Measurements from ENCODE around the gene GCHFR.
A peak's percentile ranks its signal among the peaks of the same experiment; 100 is the strongest.

The GCHFR gene

DNA sequence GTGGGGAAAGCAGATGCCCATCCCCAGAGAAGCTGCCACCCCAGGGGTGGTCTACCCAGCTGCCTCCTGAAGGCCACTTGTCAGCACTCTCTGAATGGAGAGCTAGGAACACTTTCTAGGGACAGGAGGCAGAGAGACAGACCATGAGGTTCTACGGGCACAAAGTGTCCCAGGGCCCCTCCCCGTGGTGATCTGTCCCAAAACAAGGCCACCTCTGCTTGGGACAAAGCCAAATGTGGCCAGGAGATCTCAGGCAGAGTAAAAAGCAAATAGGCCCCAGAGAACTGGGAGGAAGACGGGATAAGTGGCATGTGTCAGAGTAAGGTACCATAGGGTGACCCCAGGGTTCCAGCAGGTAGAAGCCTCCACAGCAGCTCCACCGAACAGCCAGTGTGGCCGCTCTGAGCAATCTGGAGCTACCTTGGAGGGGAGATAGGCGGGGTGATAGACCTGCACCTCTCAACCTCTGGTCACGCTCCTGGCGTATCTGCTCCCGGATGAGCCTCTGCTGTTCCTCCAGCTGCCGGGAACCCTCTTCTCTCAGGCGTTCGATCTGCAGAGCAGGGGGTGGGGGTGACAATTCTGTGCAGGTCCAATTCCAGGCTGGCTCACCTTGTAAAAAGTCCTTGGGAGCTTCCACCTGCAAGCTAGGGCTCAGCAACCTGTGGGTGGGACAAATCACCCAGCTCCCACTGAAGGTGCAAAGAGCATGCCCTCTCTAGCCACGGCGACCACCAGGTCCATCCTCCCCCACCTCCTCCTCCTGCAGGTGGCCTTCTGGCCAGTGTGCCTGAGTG is 12.1 kb downstream of the GCHFR start:
- Histone ChIP-seq H3K36me3 (ENCODE audit: control insufficient read depth, insufficient read depth, low read length) (peaks cover 10% of the 10 kb centered on the region; the same call in 1 of the 2 replicates), H3K9me3 (ENCODE audit: control insufficient read depth, insufficient read depth, low read length) (no peaks in the 10 kb centered on the region), H3K27me3 (ENCODE audit: control insufficient read depth, insufficient read depth, low read length) (no peaks in the 10 kb centered on the region), H3K4me3 (ENCODE audit: low read length) (no peak overlapping the region), H3K4me1 (ENCODE audit: control insufficient read depth, insufficient read depth, low read length) (no peaks in the 10 kb centered on the region), H3K27ac (ENCODE audit: low read length) (no peak overlapping the region)
- no peak for DNase-seq (ENCODE audit: low read depth, low spot score)
- no CpG with 5 or more reads among the region's 14 CpGs for WGBS (ENCODE audit: insufficient coverage, insufficient read length)

DNA sequence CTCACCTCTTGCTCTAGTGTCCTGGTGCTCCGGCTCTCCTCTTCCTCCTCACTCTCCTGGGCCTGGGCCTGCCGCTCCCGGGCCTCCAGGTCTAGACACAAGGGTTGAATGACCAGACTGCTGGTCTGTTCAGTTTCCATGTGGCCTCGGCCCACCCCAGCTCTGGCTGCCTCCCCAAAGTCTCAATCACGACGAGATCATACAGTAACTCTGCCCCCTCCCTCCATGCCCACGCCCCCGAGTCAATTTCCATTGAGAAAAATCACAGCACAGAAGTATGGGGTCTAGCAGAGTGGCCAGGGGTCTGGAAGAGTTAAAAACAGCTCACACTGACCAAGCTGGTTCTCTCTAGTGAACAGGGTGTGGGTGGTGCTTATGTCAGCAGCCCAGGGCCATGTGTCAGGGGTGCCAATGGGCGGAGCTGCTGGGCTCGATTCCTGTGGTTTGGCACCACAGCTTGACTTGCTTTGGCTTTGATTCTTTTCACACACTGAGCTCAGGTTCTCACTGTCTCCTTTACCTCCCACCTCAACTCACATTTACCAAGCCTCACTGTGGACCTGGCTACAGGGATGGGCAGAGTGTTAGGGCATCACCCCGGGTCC is 12.8 kb downstream of the GCHFR start:
- Histone ChIP-seq H3K27ac (ENCODE audit: low read length) (no peak overlapping the region), H3K4me3 (ENCODE audit: low read length) (no peak overlapping the region), H3K4me1 (ENCODE audit: control insufficient read depth, insufficient read depth, low read length) (no peaks in the 10 kb centered on the region), H3K27me3 (ENCODE audit: control insufficient read depth, insufficient read depth, low read length) (no peaks in the 10 kb centered on the region), H3K36me3 (ENCODE audit: control insufficient read depth, insufficient read depth, low read length) (peaks cover 10% of the 10 kb centered on the region; the same call in 1 of the 2 replicates), H3K9me3 (ENCODE audit: control insufficient read depth, insufficient read depth, low read length) (no peaks in the 10 kb centered on the region)
- no peak for DNase-seq (ENCODE audit: low read depth, low spot score)
- WGBS (ENCODE audit: insufficient coverage, insufficient read length) = no CpG with 5 or more reads among the region's 11 CpGs

DNA sequence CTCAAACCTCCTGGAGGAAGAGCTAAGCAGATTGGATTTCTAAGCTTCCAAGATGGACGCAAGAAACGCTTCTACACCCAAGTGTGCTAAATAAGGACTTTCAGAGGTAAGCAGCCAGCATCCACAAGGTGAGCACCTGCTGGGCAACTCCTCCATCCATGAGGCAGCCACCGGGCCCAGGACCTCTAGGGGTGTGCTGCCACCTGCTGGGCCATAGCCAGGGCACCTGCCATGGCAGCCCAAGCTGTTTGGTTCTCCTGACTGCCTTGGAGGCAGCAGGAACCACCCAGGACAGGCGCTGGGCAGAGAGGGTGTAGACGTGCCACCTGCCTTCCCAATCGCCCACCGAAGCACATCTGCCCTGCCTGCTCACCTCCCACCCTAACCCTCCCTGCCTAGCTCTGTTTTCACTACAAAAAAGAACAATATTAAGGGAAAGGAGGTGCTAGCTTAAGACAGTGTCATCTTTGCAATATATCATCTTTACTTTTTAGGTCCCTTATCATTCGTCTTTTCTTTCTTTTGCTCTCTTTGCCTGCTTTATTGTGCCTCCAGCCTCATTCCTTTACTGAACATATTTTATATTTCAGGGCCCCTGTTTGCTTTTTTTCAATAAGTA is 18.9 kb downstream of the GCHFR start:
- Histone ChIP-seq H3K27me3 (ENCODE audit: control insufficient read depth, insufficient read depth, low read length) (no peaks in the 10 kb centered on the region), H3K4me3 (ENCODE audit: low read length) (no peak overlapping the region), H3K36me3 (ENCODE audit: control insufficient read depth, insufficient read depth, low read length) (no peaks in the 10 kb centered on the region), H3K4me1 (ENCODE audit: control insufficient read depth, insufficient read depth, low read length) (peaks cover 11% of the 10 kb centered on the region), H3K9me3 (ENCODE audit: control insufficient read depth, insufficient read depth, low read length) (no peaks in the 10 kb centered on the region), H3K27ac (ENCODE audit: low read length) (no peak overlapping the region)
- no peak for DNase-seq (ENCODE audit: low read depth, low spot score)
- no CpG with 5 or more reads among the region's 8 CpGs for WGBS (ENCODE audit: insufficient coverage, insufficient read length)

DNA sequence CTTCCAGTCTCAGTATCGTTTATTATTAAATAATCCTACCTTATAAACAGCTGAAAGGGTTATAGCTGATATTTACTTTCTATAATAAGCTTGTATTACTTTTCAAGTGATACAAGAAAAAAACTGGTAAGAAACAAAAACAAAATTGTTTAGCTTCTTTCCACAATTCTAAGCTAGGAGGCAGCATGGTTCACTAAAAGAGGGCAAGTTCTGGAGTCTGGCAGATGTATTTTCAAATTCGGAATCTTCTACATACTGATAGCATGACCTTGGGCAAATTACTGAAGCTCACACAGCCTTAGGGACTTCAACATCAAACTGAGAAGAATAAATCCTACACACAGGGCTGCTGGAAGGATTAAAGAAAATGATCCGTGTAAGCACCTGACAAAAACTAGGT is 21.3 kb downstream of the GCHFR start:
- Histone ChIP-seq H3K27ac (ENCODE audit: low read length) (no peak overlapping the region), H3K4me1 (ENCODE audit: control insufficient read depth, insufficient read depth, low read length) (peaks cover 19% of the 10 kb centered on the region), H3K9me3 (ENCODE audit: control insufficient read depth, insufficient read depth, low read length) (no peaks in the 10 kb centered on the region), H3K36me3 (ENCODE audit: control insufficient read depth, insufficient read depth, low read length) (no peaks in the 10 kb centered on the region), H3K4me3 (ENCODE audit: low read length) (no peak overlapping the region), H3K27me3 (ENCODE audit: control insufficient read depth, insufficient read depth, low read length) (no peaks in the 10 kb centered on the region)
- WGBS (ENCODE audit: insufficient coverage, insufficient read length) = no CpG with 5 or more reads among the region's 3 CpGs
- DNase-seq (ENCODE audit: low read depth, low spot score) = no peak

DNA sequence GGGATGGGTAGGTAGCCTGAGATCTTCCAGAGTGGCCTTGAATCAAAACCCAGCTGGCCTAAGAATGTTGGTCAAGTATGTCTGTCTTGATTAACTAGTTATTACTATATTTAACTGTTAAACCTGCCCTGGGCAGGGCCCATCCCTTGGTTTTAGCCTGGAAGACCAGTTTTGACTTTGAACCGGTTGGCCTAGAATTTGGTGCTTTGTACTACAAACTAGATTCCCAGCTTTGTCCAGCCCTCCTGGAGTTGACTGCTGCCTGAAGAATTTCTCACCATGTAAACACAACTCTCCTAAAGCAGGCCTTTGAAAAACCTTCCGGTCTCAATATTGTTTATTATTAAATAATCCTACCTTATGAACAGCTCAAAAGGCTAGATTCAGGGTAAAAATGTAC is 21.9 kb downstream of the GCHFR start:
- no peak for DNase-seq (ENCODE audit: low read depth, low spot score)
- Histone ChIP-seq H3K27me3 (ENCODE audit: control insufficient read depth, insufficient read depth, low read length) (no peaks in the 10 kb centered on the region), H3K36me3 (ENCODE audit: control insufficient read depth, insufficient read depth, low read length) (no peaks in the 10 kb centered on the region), H3K27ac (ENCODE audit: low read length) (no peak overlapping the region), H3K9me3 (ENCODE audit: control insufficient read depth, insufficient read depth, low read length) (no peaks in the 10 kb centered on the region), H3K4me3 (ENCODE audit: low read length) (no peak overlapping the region), H3K4me1 (ENCODE audit: control insufficient read depth, insufficient read depth, low read length) (peaks cover 19% of the 10 kb centered on the region)
- no CpG with 5 or more reads among the region's 2 CpGs for WGBS (ENCODE audit: insufficient coverage, insufficient read length)

DNA sequence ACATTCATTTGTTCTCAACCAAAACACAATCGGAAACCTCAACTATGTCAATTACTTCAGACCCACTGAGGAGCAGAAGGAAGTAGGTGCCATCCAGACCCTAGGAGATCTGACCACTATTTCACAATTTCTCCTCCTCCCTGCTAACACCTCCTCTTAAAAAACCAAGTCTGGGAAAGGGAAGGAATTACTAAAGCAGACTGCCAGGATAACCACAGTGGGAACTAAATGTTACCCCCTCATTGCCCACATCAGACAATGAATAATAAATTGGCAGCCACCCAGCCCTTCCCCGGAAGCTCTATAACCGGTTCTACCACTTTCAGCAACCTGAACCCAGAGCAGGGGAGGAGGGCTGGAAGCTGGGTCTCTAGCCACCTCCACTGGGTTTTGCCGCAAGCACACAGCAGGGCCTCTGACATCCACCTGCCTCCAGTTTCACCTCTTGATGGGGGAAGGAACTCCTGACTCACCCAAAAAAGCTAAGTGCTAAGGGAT is 23.5 kb downstream of the GCHFR start:
- H3K27me3 ChIP-seq (ENCODE audit: control insufficient read depth, insufficient read depth, low read length) = no peaks in the 10 kb centered on the region
- peak; percentile 78 for DNase-seq (ENCODE audit: low read depth, low spot score)
- no peak overlapping the region for H3K27ac ChIP-seq (ENCODE audit: low read length)
- no peak overlapping the region for H3K4me3 ChIP-seq (ENCODE audit: low read length)
- H3K4me1 ChIP-seq (ENCODE audit: control insufficient read depth, insufficient read depth, low read length) = peaks cover 19% of the 10 kb centered on the region
- H3K9me3 ChIP-seq (ENCODE audit: control insufficient read depth, insufficient read depth, low read length) = no peaks in the 10 kb centered on the region
- no peaks in the 10 kb centered on the region for H3K36me3 ChIP-seq (ENCODE audit: control insufficient read depth, insufficient read depth, low read length)
- no CpG with 5 or more reads among the region's 4 CpGs for WGBS (ENCODE audit: insufficient coverage, insufficient read length)

DNA sequence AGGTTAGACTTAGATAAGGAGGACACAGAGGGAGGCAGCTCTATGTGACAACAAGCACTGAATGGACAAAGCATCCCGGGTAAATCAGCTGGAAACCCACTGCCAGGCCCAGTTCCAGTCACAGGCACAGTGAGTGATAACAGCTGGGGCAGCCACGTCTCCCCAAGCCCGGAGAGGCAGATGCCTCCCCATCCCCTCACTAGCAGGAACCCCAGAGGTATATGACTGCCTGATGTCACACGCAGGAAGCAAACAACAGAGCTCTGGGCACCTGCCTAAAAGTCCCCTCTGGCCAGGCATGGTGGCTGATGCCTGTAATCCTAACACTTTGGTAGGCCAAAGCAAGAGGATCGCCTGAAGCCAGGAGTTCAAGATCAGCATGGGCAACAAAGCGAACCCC is 24.1 kb downstream of the GCHFR start:
- no peak overlapping the region for H3K4me3 ChIP-seq (ENCODE audit: low read length)
- no peaks in the 10 kb centered on the region for H3K36me3 ChIP-seq (ENCODE audit: control insufficient read depth, insufficient read depth, low read length)
- no peak for DNase-seq (ENCODE audit: low read depth, low spot score)
- H3K27me3 ChIP-seq (ENCODE audit: control insufficient read depth, insufficient read depth, low read length) = no peaks in the 10 kb centered on the region
- WGBS (ENCODE audit: insufficient coverage, insufficient read length) = no CpG with 5 or more reads among the region's 6 CpGs
- H3K9me3 ChIP-seq (ENCODE audit: control insufficient read depth, insufficient read depth, low read length) = no peaks in the 10 kb centered on the region
- peaks cover 17% of the 10 kb centered on the region for H3K4me1 ChIP-seq (ENCODE audit: control insufficient read depth, insufficient read depth, low read length)
- H3K27ac ChIP-seq (ENCODE audit: low read length) = no peak overlapping the region

DNA sequence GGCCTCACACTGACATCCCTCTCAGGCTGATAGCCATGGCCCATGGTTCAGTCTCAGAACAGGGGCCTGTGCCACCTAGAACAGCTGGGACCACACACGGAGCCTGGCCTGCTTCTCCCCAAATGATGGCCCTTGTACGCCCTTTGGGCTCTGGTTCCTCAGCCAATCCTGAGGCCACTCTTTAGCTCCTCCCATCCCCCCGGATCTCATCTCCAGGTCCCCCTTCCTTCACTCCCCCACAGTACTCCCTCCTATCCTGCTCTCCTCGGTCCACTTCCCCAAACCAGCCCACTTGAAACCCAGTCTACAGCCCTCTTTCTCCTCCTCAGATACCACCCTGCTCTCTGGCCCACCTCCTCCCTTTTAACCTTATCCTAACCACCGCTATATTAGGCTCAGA is 25.3 kb downstream of the GCHFR start:
- no peak overlapping the region for H3K27ac ChIP-seq (ENCODE audit: low read length)
- H3K4me1 ChIP-seq (ENCODE audit: control insufficient read depth, insufficient read depth, low read length) = peaks cover 17% of the 10 kb centered on the region
- H3K36me3 ChIP-seq (ENCODE audit: control insufficient read depth, insufficient read depth, low read length) = no peaks in the 10 kb centered on the region
- no peaks in the 10 kb centered on the region for H3K9me3 ChIP-seq (ENCODE audit: control insufficient read depth, insufficient read depth, low read length)
- DNase-seq (ENCODE audit: low read depth, low spot score) = no peak
- no peak overlapping the region for H3K4me3 ChIP-seq (ENCODE audit: low read length)
- H3K27me3 ChIP-seq (ENCODE audit: control insufficient read depth, insufficient read depth, low read length) = no peaks in the 10 kb centered on the region
- no CpG with 5 or more reads among the region's 5 CpGs for WGBS (ENCODE audit: insufficient coverage, insufficient read length)

DNA sequence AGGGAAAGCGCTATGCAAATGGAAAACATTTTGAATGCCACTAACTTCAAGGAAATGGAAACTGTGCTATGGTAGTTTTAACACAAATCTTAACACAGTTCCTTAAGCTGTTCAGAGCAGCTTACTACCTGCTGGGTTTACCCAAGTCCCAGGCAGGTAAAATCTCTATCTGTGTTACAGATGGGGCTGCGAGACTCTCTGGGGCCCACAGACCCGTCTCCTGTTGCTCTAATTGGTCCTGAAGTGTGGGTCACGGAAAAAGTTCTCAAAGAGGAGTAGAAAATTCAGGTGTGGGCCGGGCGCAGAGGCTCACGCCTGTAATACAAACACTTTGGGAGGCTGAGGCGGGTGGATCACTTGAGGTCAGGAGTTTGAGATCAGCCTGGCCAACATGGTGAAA is 26.1 kb downstream of the GCHFR start:
- Histone ChIP-seq H3K4me3 (ENCODE audit: low read length) (no peak overlapping the region), H3K9me3 (ENCODE audit: control insufficient read depth, insufficient read depth, low read length) (no peaks in the 10 kb centered on the region), H3K4me1 (ENCODE audit: control insufficient read depth, insufficient read depth, low read length) (peaks cover 17% of the 10 kb centered on the region), H3K27ac (ENCODE audit: low read length) (no peak overlapping the region), H3K36me3 (ENCODE audit: control insufficient read depth, insufficient read depth, low read length) (no peaks in the 10 kb centered on the region), H3K27me3 (ENCODE audit: control insufficient read depth, insufficient read depth, low read length) (no peaks in the 10 kb centered on the region)
- WGBS (ENCODE audit: insufficient coverage, insufficient read length) = no CpG with 5 or more reads among the region's 8 CpGs
- DNase-seq (ENCODE audit: low read depth, low spot score) = no peak

DNA sequence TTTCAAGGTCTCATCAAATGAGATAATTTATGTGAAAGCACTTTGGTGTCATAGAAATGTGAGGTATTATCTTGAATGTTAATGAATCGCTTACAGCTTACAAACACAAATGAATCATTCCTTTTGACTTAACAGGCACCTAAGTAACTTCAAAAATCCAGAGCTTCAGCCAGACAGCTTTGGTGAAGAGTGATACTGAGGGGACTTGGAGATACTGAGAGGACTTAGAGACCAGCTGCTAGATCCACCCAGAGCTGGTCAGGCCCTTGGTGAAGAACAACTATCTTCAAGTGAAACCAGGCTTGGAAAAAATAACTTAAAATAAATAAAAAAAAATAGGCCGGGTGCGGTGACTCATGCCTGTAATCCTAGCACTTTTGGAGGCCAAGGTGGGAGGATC is 26.9 kb downstream of the GCHFR start:
- no peak overlapping the region for H3K4me3 ChIP-seq (ENCODE audit: low read length)
- H3K27me3 ChIP-seq (ENCODE audit: control insufficient read depth, insufficient read depth, low read length) = no peaks in the 10 kb centered on the region
- H3K4me1 ChIP-seq (ENCODE audit: control insufficient read depth, insufficient read depth, low read length) = peaks cover 15% of the 10 kb centered on the region
- no peak for DNase-seq (ENCODE audit: low read depth, low spot score)
- no peaks in the 10 kb centered on the region for H3K36me3 ChIP-seq (ENCODE audit: control insufficient read depth, insufficient read depth, low read length)
- H3K27ac ChIP-seq (ENCODE audit: low read length) = no peak overlapping the region
- H3K9me3 ChIP-seq (ENCODE audit: control insufficient read depth, insufficient read depth, low read length) = no peaks in the 10 kb centered on the region
- no CpG with 5 or more reads among the region's 3 CpGs for WGBS (ENCODE audit: insufficient coverage, insufficient read length)
